ENCODE measurements around the gene CPOX.
"Not testable (repeated sequence)": the region's sequence is repeated elsewhere in the genome, so short reads cannot be mapped to it uniquely, and the experiment has no call there.

The CPOX gene

GRCh38 chr3:98561727-98562521 is 31.5 kb downstream of the CPOX start:
- no peak for DNase-seq

- DNase-seq = no peak
These were observed 32.5 kb downstream of the CPOX start for GRCh38 chr3:98560911-98561310.

GRCh38 chr3:98559769-98560168 is 33.6 kb downstream of the CPOX start:
- DNase-seq = not testable (repeated sequence)

GRCh38 chr3:98558100-98558827 is 35.1 kb downstream of the CPOX start:
- no peak for DNase-seq

- peak in 1 of 2 experiments; percentile 62 for DNase-seq
These were observed 35.9 kb downstream of the CPOX start for GRCh38 chr3:98557324-98558010.

- DNase-seq = peak; percentile 74 to 76
These were observed 37.0 kb downstream of the CPOX start for GRCh38 chr3:98556164-98557130.

- DNase-seq = no peak
These were observed 38.4 kb downstream of the CPOX start for GRCh38 chr3:98555025-98555379.

- DNase-seq = no peak
These were observed 38.8 kb downstream of the CPOX start for GRCh38 chr3:98554580-98554979.

GRCh38 chr3:98553753-98554152 is 39.7 kb downstream of the CPOX start:
- no peak for DNase-seq

GRCh38 chr3:98553021-98553563 is 40.3 kb downstream of the CPOX start:
- no peak for DNase-seq

- no peak for DNase-seq
These were observed 41.0 kb downstream of the CPOX start for GRCh38 chr3:98552232-98553020.

GRCh38 chr3:98551754-98552153 is 41.7 kb downstream of the CPOX start:
- DNase-seq = no peak

GRCh38 chr3:98551236-98551635 is 42.2 kb downstream of the CPOX start:
- DNase-seq = no peak

GRCh38 chr3:98550833-98551232 is 42.6 kb downstream of the CPOX start:
- DNase-seq = no peak

- no peak for DNase-seq
These were observed 44.9 kb downstream of the CPOX start for GRCh38 chr3:98548544-98548943.

- no peak for DNase-seq
These were observed 47.5 kb downstream of the CPOX start for GRCh38 chr3:98545940-98546339.

- DNase-seq = no peak
These were observed 50.8 kb downstream of the CPOX start for GRCh38 chr3:98542623-98543022.

- no peak for DNase-seq
These were observed 51.7 kb downstream of the CPOX start for GRCh38 chr3:98541695-98542094.

- no peak for DNase-seq
These were observed 53.1 kb downstream of the CPOX start for GRCh38 chr3:98540346-98540745.

- no peak for DNase-seq
These were observed 56.9 kb downstream of the CPOX start for GRCh38 chr3:98536456-98537017.

GRCh38 chr3:98534734-98535133 is 58.7 kb downstream of the CPOX start:
- no peak for DNase-seq

All from activated T-cell treated with anti-CD3 and anti-CD28 coated beads, Interleukin-2, amount 50 U/mL, for 48 hours (primary cell).